Measurements from ENCODE around the gene BRME1.

BRME1 gene

DNA sequence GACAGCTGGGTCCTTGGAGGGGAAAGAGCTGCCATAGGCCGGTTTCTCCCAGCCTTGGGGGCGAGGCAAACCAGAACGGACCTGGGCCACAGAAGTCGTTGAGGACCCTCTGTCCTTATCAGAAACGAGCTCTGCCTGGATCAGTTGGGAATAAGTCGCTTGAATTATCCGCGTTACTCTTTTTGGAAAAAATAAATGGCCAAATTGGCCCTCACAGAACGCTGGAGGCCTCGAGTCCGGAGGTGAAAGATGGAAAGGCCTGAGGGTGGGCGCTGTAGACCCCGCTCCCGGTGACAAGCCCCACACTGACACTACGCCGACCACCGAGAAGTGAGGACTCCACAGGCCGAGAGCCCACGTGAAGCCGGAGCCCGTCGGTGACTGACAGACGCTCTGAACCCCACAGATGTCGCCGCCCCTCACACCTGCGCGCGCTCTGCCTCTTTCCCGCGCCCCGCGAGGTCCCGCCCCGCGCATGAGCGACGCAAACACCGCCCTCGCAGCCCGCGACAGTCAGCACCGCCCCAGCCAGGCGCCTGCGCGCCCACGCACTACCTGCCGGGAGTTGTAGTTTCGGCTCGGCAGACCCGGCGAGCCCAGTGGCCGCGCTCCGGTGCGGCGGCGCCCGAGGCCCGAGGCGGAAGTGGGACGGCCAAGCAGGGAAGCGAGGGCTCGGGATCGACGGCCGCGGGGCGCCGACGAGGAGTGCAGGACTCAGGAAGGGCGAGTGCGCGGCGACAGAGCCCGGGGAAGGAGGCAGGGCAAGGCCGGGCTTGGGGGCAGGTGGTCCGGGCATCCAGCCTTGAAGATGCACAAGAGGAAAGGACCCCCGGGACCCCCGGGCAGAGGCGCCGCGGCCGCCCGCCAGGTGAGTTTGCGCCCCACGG is at the start of gene BRME1, which contains the start of gene CC2D1A:
Gene BRME1, minus strand, starts transcription at position 484 of the 887 bp plus-strand sequence. CDS start 1,225 bp downstream, outside the sequence.
Gene CC2D1A, plus strand, starts transcription at position 568 of the 887 bp plus-strand sequence. Its CDS starts 241 bp downstream, at position 809.
- peak; percentile 94 for DNase-seq

DNA sequence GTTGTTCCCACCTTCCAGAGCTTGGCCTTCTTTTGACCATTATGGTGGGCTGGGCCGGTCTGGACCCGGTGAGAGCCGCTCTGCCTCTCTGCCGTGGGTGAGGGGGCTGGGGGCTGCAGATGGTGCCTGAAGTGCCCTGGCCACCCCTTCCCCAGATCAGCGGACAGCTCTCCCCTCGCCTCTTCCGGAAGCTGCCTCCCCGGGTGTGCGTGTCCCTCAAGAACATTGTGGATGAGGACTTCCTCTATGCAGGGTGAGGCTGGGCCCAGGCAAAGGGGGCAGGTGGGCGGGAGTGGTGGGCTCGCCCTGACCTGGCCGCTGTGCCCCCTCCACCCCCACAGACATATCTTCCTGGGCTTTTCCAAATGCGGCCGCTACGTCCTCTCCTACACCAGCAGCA is 48.3 kb upstream of the BRME1 start:
- no peak for DNase-seq

DNA sequence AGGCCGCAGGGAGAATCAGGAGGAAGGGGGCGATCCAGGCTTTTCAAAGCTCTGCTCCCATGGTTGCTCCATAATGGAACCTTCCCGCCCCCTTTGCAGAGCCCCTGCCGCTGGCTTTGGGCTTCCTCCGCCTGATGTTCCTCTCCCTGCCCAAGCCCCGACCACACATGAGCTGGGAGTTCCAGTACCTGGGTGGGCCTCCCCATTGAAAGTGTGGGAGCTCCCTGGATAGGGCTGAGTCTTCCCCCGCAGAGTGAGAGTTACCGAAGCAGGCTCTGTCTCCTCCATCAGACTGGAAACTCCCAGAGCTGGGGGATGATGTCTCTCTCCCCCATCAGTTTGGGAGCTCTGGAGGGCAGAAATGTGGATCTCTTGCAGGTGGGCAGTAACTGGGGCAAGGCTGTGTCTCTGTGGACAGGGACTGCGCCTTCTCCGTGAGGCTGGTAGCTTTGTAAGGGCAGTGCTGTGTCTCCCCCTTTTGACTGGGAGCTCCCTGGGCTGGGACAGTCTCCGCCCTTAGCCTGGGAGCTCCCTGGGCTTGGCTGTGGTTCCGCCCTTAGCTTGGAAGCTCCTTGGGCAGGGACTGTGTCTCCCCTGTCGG is 47.1 kb upstream of the BRME1 start:
- no peak for DNase-seq

DNA sequence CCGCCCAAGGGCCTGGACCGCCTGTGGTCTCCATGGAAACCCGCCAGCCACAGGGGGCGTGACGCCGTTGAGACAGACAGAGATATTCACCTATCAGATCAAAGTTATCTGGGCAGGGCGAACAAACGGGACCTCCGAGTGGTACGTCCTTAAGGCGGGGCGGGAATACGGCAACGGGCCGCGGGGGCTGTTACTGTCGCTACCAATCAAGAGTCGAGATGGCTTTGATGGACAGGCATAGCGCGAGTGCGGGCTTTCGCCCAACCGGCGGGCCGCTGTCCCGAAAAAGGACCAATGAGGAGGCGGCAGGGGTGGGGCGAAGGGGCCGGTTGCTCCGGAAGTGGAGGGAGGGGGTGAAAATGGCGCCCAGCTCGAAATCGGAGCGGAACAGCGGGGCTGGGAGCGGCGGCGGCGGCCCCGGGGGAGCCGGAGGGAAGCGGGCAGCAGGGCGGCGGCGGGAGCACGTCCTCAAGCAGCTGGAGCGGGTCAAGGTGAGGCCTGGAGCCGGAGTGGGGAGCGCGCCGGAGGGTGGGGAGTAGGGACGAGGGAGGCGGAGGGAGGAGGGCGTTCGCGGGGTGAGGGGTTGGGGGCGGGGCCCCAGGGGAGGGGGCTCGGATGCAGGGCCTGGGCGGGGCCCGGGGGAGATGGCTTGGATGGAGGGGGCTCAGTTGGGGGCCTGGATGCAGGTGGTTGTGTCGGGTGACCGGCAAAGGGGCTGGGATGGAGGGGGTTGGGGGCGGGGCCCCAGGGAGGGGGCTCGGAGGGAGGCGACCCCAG is 46.4 kb upstream of the BRME1 start, which contains the start of gene DCAF15:
Gene DCAF15, plus strand, starts transcription at position 356 of the 777 bp plus-strand sequence. Its CDS starts 4 bp downstream, at position 360.
- DNase-seq, result peak; percentile 100

DNA sequence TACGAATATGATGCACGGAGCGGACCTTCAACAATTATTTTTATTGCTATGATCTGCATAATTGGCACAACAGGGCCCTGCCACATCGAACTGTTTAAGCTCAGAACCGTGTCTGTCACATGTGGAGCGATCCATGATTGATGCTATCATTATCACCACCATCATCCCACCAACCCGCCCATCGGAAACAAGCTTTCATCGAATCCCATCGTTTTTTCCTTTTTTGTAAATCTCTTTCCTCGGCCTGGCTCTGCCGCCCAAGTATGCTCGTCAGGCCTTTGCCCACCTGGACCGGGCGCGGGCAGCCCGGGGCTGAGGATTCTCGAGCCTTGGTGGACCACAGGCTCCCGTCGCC is 45.9 kb upstream of the BRME1 start:
- DNase-seq, result no peak

DNA sequence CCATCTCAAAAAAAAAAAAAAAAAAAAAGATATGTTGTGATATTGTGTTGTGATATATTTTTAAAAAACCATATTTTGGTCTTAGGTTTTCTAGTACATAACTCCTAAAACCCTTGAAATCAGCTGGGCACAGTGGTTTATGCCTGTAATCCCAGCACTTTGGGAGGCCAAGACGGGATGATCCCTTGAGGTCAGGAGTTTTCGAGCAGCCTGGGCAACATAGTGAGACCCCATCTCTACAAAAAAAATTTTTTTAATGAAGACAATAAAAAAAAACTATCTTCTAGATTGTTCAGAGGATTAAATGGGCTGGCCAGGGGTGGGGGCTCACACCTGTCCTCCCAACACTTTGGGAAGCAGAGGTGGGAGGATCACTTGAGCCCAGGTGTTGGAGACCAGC is 45.1 kb upstream of the BRME1 start:
- no peak for DNase-seq

DNA sequence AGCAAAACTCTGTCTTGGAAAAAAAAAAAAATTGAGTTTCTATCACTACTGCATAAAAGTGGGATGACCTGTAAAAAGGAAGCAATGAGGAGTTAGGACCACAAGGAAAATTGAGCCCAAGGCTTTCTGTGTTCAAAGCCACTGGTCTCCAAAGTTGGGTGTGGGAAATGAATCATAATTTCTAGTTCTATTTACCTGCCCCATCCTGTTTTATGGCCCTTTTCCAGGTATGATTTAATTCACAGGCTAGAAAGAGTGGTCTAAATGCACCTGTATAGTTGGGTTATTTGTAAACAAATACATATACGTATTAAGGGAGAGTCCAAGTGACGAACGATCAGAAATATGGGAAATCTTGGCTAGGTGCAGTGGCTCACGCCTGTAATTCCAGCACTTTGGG is 40.5 kb upstream of the BRME1 start:
- DNase-seq, result no peak

DNA sequence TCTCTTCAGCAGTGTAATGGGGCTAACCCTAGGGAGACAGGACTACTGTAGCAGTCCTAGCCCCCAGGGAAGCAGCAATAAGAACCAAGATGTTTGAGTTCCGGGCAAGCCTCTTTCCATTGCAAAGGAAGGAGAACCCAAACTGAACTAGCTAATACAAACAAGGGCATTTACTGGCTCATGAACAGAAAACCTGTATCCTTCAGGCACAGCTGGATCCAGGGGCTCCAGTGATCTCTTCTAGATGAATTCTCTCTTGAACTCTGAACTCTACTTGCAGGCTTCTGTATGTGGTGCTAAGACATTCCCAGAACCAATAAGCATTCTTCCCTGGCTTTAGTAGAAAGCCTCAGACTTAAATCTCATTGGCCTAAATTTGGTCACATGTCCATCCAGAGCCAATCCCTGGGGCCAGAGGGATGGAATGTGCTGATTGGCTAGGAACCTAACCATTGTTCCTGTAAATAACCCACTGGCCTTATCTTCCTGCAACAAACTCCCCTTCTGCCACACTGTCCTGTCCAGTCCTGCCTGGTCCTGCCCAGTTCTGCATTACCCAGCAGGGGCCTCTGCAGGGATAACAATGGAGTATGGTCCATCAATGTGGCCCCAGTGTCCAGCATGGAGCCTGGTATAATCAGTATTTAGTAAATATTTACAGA is 36.2 kb upstream of the BRME1 start:
- no peak for DNase-seq

DNA sequence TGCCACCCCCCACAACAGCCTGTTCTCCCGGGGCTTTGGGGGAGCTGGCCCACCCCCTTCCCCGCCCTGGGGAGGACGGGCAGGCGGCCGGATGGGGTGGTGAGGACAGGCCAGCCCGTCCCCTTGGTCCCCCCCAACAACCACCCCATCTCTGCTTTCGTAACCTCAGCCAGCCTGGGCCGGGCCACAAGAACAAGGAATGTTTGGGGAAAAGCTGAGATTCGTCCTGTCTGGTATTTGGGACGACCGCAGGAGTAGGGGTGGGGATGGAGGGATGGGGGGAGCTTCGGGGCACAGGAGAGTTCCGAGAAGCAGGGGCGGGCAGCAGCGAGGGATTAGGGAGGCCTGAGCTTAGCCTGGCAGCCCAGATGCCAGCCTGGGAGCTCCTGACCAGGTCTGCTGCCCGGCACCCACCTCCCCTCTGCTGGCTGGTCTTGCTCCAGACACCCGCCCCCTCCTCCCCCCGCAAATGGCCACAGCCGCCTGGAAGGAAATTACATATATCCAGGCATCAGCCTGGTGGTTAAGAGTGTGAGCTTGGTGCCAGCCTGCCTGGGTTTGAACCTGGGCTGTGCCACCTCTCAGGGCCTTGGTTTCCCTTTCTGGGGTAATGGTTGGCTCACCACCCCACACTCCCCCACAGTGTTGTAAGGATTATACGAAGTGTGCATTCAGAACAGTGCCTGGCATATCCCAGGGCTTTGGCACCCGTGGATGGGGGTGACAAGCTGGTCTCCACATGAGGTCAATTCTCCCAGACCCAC is 32.6 kb upstream of the BRME1 start, which contains the start of gene PODNL1:
Gene PODNL1, minus strand, starts transcription at position 117 of the 764 bp plus-strand sequence. CDS start 236 bp downstream, outside the sequence.
- DNase-seq, result no peak

DNA sequence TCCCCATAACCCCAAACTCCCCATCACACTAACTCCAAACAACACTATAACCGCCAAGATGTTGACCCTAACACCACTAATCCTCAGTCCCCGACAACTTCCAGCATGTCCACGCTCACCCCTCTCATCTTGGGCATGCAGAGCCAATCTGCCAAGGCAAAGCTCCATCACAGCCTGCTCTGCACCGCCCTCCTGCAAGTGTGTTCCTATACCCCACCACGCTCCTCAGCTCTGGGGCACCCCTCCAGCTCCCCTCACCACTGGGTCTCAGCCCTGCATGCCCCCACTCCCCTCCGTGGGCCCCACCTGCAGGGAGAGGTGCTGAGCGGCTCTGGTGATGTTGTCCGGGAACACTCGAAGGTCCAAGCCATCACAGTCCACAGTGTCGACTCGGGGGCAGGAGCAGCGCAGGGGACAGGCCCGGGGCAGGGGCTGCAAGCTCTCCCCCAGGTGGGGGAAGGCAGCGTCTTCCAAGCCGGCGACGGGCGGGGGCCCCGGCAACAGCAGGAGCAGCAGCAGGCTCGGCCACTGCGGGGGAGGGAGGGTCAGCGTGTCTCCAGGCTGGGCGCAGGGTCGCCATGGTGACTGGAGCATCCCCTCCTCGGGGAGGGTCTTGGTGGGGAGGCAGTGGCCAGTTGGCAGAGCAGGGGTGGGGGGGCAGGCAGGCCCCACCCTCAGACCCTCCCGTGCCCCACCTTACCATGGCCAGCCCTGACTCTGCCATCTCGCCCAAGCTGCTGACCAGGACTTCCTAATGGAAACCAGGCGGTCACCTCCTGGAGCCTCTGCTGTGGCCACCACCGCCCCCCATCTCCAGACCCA is 31.8 kb upstream of the BRME1 start:
- DNase-seq, result no peak

DNA sequence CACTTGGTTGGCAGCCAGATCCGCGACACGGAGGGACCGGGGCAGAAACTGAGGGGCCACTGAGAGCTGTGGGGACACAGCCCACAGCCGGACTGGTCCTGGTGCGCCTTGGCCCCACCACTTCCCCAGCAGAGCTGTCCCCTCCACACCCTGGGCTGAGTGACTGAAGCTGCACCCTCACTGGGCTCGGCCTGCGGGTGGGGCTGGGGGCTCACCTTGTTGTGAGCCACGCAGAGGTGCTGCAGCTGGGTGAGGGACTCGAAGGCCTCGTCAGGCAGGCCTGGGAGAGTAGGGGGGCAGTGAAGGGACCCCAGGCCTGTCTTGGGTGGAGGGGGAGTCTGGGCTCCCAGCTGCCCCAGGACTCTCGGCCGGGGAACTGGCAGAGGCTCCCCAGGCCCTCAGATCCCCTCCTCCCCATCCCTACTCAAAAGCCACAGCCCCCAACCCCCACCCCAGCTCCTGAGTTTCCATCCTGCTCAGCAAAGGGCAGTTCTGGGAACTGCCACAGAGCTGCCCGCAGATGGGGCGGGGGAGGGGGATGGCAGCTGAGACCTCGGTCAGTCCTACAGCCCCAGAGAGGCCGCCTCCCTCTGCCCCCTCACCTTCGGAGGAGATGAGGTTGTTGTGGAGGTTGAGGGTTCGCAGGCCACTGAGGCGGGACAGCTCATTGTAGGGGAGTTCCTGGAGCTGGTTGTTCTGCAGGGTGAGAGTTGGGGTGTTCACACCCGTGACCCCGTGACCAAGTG is 30.0 kb upstream of the BRME1 start:
- DNase-seq, result no peak

DNA sequence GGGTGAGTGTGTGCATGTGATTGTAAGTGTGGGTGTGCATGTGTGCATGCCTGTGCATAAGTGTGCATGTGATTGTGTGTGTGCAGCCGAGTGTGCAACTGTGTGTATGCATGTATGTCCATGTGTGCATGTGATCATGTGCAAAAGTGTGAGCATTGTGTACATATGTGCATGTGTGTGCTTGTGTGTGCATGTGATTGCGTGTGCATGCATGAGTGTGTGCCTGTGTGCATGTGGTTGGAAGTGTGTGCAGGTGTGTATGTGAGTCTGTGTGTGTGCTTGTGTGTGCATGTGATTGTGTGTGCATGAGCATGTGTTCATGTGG is 28.8 kb upstream of the BRME1 start:
- DNase-seq, result no peak

DNA sequence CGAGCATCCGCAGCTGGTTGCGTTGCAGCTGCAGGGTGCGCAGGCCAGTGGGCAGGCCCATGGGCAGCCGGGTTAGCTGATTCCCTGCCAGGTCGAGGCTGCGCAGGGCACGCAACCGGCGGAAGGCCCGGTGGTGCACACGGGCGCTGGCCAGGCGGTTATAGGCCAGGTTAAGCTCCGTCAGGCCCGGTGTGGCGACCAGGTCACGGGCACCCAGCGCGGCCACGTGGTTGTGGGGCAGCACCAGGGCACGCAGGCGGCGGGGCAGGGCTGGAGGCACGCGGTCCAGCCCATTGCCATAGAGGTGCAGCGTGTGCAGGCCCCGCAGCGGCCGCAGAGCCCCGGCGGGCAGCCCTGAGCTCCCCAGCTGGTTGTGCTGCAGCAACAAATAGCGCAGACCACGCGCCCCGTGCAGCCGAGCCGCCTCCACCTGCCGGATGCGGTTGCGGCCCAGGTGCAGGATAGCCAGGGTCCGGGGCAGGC is 27.0 kb upstream of the BRME1 start:
- DNase-seq, result no peak

DNA sequence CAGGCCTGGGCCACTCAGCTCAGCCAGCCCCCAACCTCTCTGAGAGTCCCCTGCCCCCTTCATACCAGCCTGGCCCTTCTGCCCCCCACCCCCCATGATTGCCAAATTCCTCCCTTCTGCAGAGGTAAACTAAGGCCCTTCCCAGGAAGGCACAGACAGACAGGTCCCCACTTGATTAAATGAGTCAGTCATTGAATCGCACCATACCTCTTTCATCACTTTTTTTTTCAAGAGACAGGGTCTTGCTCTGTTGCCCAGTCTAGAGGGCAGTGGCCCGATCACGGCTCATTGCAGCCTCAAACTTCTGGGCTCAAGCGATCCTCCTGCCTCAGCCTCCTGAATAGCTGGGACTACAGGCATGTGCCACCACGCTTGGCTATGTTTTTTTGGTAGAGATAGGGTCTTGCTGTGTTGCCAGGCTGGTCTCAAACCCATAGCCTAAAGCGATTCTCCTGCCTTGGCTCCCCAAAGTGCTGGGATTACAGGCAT is 26.3 kb upstream of the BRME1 start:
- no peak for DNase-seq

DNA sequence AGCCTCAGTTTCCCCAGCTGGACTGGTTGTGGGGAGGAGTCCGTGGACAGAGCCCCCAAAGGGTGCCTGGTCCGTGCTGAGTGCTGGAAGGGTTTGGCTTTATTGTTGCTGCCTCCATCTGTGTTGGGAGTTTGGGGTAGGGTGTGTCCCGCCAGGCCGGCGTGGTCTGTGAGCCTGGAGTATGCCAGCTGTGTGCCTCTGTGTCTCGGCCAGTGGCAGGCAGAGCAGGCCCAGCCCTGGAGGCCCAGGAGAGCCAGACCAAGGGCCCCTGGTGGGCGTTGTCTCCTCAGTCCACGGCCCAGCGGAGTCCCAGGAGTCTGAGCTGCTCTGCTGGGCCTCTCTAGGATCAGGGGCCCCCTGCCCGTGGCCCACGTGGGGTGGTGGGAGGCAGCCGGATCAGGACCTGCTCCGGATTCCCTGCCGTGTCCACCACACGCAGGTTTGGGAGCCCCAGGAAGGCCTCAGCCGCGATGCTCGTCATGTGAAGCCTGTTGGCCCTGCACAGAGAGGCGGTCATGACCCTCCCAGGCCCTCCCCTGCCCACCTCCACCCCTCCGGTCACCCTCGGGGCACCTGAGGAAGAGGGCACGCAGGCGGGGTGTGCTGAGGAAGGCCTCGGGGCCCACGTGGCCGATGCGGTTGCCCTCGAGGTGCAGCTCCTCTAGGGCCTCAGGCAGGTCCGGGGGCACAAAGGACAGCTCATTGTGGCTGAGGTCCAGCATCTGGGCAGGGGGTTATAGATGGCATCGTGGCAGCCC is 25.7 kb upstream of the BRME1 start:
- DNase-seq, result no peak

DNA sequence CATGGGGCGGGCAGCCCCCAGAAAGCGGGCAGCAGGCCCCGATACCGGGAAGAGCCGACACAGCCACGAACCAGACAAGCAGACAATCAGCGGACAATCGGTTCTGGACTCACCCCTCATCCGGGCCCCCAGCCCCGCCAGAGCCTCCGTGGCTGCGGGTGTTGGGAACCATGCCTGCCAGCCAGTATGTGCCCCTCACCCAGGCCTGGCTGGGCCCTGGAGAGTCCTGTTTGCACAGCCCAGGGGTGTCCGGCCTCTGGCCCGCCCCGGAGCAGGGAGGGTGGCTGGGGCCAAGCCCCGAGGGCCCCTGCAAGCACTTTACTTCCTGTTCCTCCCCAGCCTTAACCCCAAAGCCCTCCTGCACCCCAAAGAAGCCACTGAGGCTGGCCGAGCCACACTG is 24.5 kb upstream of the BRME1 start:
- no peak for DNase-seq

DNA sequence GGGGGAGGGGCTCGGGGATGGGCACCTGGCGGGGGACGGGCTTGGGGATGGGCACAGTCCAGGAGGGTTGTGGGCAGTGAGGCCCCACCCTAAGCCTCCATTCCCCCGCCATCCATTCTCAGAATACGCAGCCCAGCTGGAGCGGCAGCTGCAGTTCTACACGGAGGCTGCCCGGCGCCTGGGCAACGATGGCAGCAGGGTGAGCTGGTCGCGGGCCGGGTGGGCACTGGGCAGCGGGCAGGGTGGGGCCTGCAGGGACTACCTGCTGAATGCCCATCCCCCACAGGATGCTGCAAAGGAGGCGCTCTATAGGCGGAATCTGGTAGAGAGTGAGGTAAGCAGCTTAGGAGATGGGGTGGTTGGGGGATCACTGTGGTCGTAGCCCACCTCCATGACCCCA is 24.0 kb upstream of the BRME1 start:
- no peak for DNase-seq

DNA sequence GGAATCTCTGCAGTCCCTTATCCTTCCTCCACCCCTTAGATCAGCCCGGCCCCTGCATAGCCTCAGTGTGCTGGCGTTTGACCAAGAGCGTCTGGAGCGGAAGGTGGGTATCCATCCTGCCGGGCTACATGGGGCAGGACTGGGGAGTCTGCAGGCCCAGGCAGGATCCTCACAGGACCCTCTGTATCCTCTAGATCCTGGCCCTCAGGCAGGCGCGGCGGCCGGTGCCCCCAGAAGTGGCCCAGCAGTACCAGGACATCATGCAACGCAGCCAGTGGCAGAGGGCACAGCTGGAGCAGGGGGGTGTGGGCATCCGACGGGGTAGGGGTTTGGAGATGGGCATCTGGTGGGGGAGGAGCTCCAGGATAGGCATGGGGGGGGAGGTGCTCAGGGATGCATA is 23.4 kb upstream of the BRME1 start:
- no peak for DNase-seq

DNA sequence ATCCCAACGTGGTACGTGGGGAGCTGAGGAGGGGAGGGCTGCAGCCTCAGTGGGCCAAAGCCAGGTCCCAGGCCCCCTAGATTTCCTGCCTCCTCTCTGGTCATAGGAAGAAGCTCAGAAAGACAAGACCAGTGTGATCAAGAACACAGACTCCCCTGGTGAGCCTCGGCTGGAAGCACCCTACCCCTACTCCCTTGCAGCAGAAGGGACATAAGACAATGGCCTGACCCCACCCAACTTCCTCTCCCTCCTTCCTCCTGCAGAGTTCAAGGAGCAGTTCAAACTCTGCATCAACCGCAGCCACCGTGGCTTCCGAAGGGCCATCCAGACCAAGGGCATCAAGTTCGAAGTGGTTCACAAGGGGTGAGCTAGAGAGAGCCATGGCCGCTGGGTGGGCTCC is 20.8 kb upstream of the BRME1 start:
- DNase-seq, result no peak

Measured in COR-L47 (cell line).